Keratinocyte (primary cell): Measurements from ENCODE around the gene PRSS36.
A peak's percentile ranks its signal among the peaks of the same experiment; 100 is the strongest.

Experiments used
- CTCF ChIP-seq, 3 experiments: IDR thresholded peaks in 1 of 3; conservative IDR thresholded peaks in 1 of 3; optimal IDR thresholded peaks in 1 of 3; 2 replicates in 2 of 3; 3 replicates in 1 of 3; pipeline versions ENCODE3 to v1.5.1; 2011; ENCODE audit warnings: low read length in 3 of 3, mild to moderate bottlenecking in 3 of 3, moderate library complexity in 2 of 3, control low read depth in 1 of 3, inconsistent platforms in 1 of 3; ENCODE audit not compliant: insufficient read depth in 2 of 3; ENCODE audit errors: extremely low read depth in 1 of 3
- EZH2 ChIP-seq: IDR thresholded peaks from one replicate; pipeline ENCODE4 v1.6.1; 2012; ENCODE audit warnings: inconsistent platforms, mild to moderate bottlenecking, low read length, moderate library complexity

- TF ChIP-seq CTCF (optimal IDR thresholded peaks at IDR 0.05 in 1 of 3, IDR thresholded peaks at IDR 0.05 in 1 of 3, conservative IDR thresholded peaks at IDR 0.05 in 1 of 3; ENCODE audit: extremely low read depth in 1 of 3, insufficient read depth in 2 of 3, low read length in 3 of 3): peak in 1 of 3 experiments; percentile 22
- no peak for TF ChIP-seq EZH2
Observed at GRCh38 chr16:31134625-31135534, 15.0 kb downstream of the PRSS36 start.
